ENCODE data around the gene SDK1. TPM values are rescaled to one million over a fixed set of nuclear protein-coding genes. Genes with fewer than 3 reads are reported as not detected.

Gene SDK1
- total and polyA plus RNA-seq, 10 of the 15 experiments (the other 5 are each of a cell fraction or from before 2014, with no cell fraction given): 0.14 to 0.33 TPM; not detected in 8

- TF ChIP-seq BCL3 (IDR thresholded peaks at IDR 0.05; ENCODE audit: borderline replicate concordance, insufficient read depth, low read depth, low read length, poor library complexity, severe bottlenecking) (no peak), HDGF (IDR thresholded peaks at IDR 0.05) (no peak), MYB (IDR thresholded peaks at IDR 0.05; ENCODE audit: borderline replicate concordance, low read depth, low read length) (no peak), CTCF (IDR thresholded peaks at IDR 0.05 in 2 of 3, conservative IDR thresholded peaks at IDR 0.05 in 1 of 3; ENCODE audit: control insufficient read depth in 2 of 3, extremely low read depth in 1 of 3, insufficient read depth in 1 of 3, low read depth in 3 of 3, low read length in 3 of 3) (no peak), ZSCAN29 (IDR thresholded peaks at IDR 0.05) (no peak), SREBF2 (IDR thresholded peaks at IDR 0.05; ENCODE audit: low read length) (no peak), SP1 (IDR thresholded peaks at IDR 0.05; ENCODE audit: low read depth, low read length) (no peak), MTA3 (IDR thresholded peaks at IDR 0.05; ENCODE audit: borderline replicate concordance, low read length) (no peak), SPI1 (IDR thresholded peaks at IDR 0.05; ENCODE audit: borderline replicate concordance, insufficient read depth, low read depth, low read length) (no peak), NFYA (IDR thresholded peaks at IDR 0.05; ENCODE audit: borderline replicate concordance, low read depth, low read length) (no peak), CEBPB (IDR thresholded peaks at IDR 0.05; ENCODE audit: borderline replicate concordance in 1 of 2, low read depth in 2 of 2, low read length in 2 of 2) (no peak), RBBP5 (conservative IDR thresholded peaks at IDR 0.05) (no peak), EGR1 (IDR thresholded peaks at IDR 0.05; ENCODE audit: borderline replicate concordance in 1 of 2, low read depth in 2 of 2, low read length in 2 of 2) (no peak), SMAD5 (IDR thresholded peaks at IDR 0.05; ENCODE audit: low read depth) (no peak)
Measured at GRCh38 chr7:3404501-3404900, 103.4 kb downstream of the SDK1 start (continued).

Measured in GM12878 (cell line).